ENCODE results near the gene IL1RL1. TPM values are rescaled to one million over a fixed set of nuclear protein-coding genes. Genes with fewer than 3 reads are reported as not detected.

The IL1RL1 gene
- total RNA-seq, 1 donor from 2014 or later: 65.8 TPM

GRCh38 chr2:102357937-102358336, 46.6 kb downstream of the IL1RL1 start:
- Histone ChIP-seq H3K27me3 (ENCODE audit: control insufficient read depth, insufficient read depth, low read length) (no peaks in the 10 kb centered on the region), H3K36me3 (ENCODE audit: control insufficient read depth, insufficient read depth, low read length) (no peaks in the 10 kb centered on the region), H3K4me3 (ENCODE audit: low read depth, low read length) (no peak overlapping the region)
- DNase-seq (ENCODE audit: low read depth): no peak
- no peak for FAIRE-seq
- no peak for TF ChIP-seq CTCF (IDR thresholded peaks at IDR 0.05; ENCODE audit: insufficient read depth, low read length, severe bottlenecking)

- FAIRE-seq (no peak), DNase-seq (ENCODE audit: low read depth) (no peak)
- Histone ChIP-seq H3K4me3 (ENCODE audit: low read depth, low read length) (no peak overlapping the region), H3K27me3 (ENCODE audit: control insufficient read depth, insufficient read depth, low read length) (no peaks in the 10 kb centered on the region), H3K36me3 (ENCODE audit: control insufficient read depth, insufficient read depth, low read length) (no peaks in the 10 kb centered on the region)
- TF ChIP-seq CTCF (IDR thresholded peaks at IDR 0.05; ENCODE audit: insufficient read depth, low read length, severe bottlenecking): no peak
These were observed 47.1 kb downstream of the IL1RL1 start for GRCh38 chr2:102358496-102358895.

- DNase-seq (ENCODE audit: low read depth) (peak; percentile 78), FAIRE-seq (no peak)
- H3K36me3 ChIP-seq (ENCODE audit: control insufficient read depth, insufficient read depth, low read length): no peaks in the 10 kb centered on the region
- TF ChIP-seq CTCF (IDR thresholded peaks at IDR 0.05; ENCODE audit: insufficient read depth, low read length, severe bottlenecking): no peak
- no peak overlapping the region for H3K4me3 ChIP-seq (ENCODE audit: low read depth, low read length)
- no peaks in the 10 kb centered on the region for H3K27me3 ChIP-seq (ENCODE audit: control insufficient read depth, insufficient read depth, low read length)
These were observed 48.2 kb downstream of the IL1RL1 start for GRCh38 chr2:102359527-102359926.

- no peak for DNase-seq (ENCODE audit: low read depth)
- H3K4me3 ChIP-seq (ENCODE audit: low read depth, low read length): no peak overlapping the region
- no peaks in the 10 kb centered on the region for H3K27me3 ChIP-seq (ENCODE audit: control insufficient read depth, insufficient read depth, low read length)
- FAIRE-seq: no peak
- H3K36me3 ChIP-seq (ENCODE audit: control insufficient read depth, insufficient read depth, low read length): no peaks in the 10 kb centered on the region
- no peak for TF ChIP-seq CTCF (IDR thresholded peaks at IDR 0.05; ENCODE audit: insufficient read depth, low read length, severe bottlenecking)
These were observed 50.4 kb downstream of the IL1RL1 start for GRCh38 chr2:102361632-102362241.

- Histone ChIP-seq H3K4me3 (ENCODE audit: low read depth, low read length) (no peak overlapping the region), H3K27me3 (ENCODE audit: control insufficient read depth, insufficient read depth, low read length) (no peaks in the 10 kb centered on the region), H3K36me3 (ENCODE audit: control insufficient read depth, insufficient read depth, low read length) (no peaks in the 10 kb centered on the region)
- FAIRE-seq: no peak
- no peak for DNase-seq (ENCODE audit: low read depth)
- TF ChIP-seq CTCF (IDR thresholded peaks at IDR 0.05; ENCODE audit: insufficient read depth, low read length, severe bottlenecking): no peak
These were observed 54.4 kb downstream of the IL1RL1 start for GRCh38 chr2:102365763-102366162.
